Measurements from ENCODE around the gene PSTPIP1. TPM values are rescaled to one million over a fixed set of nuclear protein-coding genes. Genes with fewer than 3 reads are reported as not detected.

Gene PSTPIP1
- total RNA-seq, 3 donors from 2014 or later, result 2.6 to 11.0 (median 3.9) TPM

- no peak overlapping the region for H3K27ac ChIP-seq
- H3K4me3 ChIP-seq, result no peak overlapping the region
- no peaks in the 10 kb centered on the region for H3K9me3 ChIP-seq
- no peaks in the 10 kb centered on the region for H3K27me3 ChIP-seq
- no peak for TF ChIP-seq POLR2AphosphoS5 (IDR thresholded peaks at IDR 0.05)
- TF ChIP-seq, protein P1, sequence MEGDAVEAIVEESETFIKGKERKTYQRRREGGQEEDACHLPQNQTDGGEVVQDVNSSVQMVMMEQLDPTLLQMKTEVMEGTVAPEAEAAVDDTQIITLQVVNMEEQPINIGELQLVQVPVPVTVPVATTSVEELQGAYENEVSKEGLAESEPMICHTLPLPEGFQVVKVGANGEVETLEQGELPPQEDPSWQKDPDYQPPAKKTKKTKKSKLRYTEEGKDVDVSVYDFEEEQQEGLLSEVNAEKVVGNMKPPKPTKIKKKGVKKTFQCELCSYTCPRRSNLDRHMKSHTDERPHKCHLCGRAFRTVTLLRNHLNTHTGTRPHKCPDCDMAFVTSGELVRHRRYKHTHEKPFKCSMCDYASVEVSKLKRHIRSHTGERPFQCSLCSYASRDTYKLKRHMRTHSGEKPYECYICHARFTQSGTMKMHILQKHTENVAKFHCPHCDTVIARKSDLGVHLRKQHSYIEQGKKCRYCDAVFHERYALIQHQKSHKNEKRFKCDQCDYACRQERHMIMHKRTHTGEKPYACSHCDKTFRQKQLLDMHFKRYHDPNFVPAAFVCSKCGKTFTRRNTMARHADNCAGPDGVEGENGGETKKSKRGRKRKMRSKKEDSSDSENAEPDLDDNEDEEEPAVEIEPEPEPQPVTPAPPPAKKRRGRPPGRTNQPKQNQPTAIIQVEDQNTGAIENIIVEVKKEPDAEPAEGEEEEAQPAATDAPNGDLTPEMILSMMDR (IDR thresholded peaks at IDR 0.05), result no peak
- no peak for TF ChIP-seq POLR2A (IDR thresholded peaks at IDR 0.05)
- H3K4me1 ChIP-seq, result no peaks in the 10 kb centered on the region
- H3K36me3 ChIP-seq, result no peaks in the 10 kb centered on the region
- intact Hi-C loops (cut with DNase I; ENCODE audit: low total_unique reads), result no loop called here
- DNase-seq (ENCODE audit: low spot score in 2 of 2), result peak in 1 of 2 donors; percentile 36
These were observed 2.9 kb upstream of the PSTPIP1 start for GRCh38 chr15:76991741-76992645.

- intact Hi-C loops (cut with DNase I; ENCODE audit: low total_unique reads), result no loop called here
- no peak for TF ChIP-seq POLR2A (IDR thresholded peaks at IDR 0.05)
- TF ChIP-seq POLR2AphosphoS5 (IDR thresholded peaks at IDR 0.05), result no peak
- no peaks in the 10 kb centered on the region for H3K36me3 ChIP-seq
- H3K4me3 ChIP-seq, result no peak overlapping the region
- H3K4me1 ChIP-seq, result no peaks in the 10 kb centered on the region
- DNase-seq (ENCODE audit: low spot score in 2 of 2), result peak in 1 of 2 donors; percentile 20
- no peaks in the 10 kb centered on the region for H3K9me3 ChIP-seq
- H3K27ac ChIP-seq, result no peak overlapping the region
- no peaks in the 10 kb centered on the region for H3K27me3 ChIP-seq
These were observed 1.7 kb upstream of the PSTPIP1 start for GRCh38 chr15:76993114-76993725.

DNA sequence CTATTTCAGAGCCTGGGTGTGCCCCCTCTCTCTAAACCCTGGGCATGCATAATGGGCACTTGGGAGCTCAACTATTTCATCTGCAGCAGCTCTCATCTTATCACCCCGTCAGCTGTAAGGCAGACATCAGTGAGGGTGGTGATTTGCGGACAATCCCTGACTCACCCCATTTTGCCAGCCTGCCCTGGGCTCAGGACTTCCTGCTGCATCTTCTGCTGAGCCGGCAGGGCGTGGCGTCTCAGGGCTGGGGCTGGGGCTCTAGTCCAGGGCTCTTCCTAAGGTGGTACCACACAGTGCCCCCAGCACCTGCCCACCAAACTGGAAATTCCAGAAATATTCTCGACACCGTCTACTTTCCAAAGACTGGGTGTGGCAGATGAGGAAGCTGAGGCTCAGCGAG is 925 bp upstream of the PSTPIP1 start:
- no peaks in the 10 kb centered on the region for H3K4me1 ChIP-seq
- H3K9me3 ChIP-seq, result no peaks in the 10 kb centered on the region
- no peaks in the 10 kb centered on the region for H3K27me3 ChIP-seq
- H3K4me3 ChIP-seq, result no peak overlapping the region
- DNase-seq (ENCODE audit: low spot score in 2 of 2), result peak in 1 of 2 donors; percentile 49
- H3K36me3 ChIP-seq, result no peaks in the 10 kb centered on the region
- intact Hi-C loops (cut with DNase I; ENCODE audit: low total_unique reads), result no loop called here
- TF ChIP-seq POLR2AphosphoS5 (IDR thresholded peaks at IDR 0.05), result no peak
- TF ChIP-seq POLR2A (IDR thresholded peaks at IDR 0.05), result no peak
- TF ChIP-seq, protein P1 (IDR thresholded peaks at IDR 0.05), result no peak
- no peak overlapping the region for H3K27ac ChIP-seq

DNA sequence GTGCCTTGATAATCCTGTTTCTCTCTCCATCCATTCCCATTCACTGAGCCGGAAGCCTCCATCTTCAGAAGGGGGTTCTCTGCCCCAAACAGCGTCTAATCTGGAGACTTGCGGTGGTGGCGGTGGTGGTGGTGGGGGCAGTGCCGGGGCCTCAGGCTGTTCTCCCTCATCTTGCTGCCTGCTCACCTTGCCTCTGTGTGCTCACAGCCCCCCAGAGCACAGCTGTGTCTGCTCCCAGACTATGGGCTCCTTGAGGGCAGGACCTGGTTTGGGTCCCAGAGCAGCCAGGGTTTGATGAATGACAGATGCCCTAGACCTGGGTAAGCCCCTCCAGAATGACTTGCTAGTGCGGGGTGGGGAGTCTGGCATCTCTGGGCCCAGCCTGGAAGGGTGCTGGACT is 430 bp upstream of the PSTPIP1 start:
- no peak for DNase-seq (ENCODE audit: low spot score in 2 of 2)
- Histone ChIP-seq H3K9me3 (no peaks in the 10 kb centered on the region), H3K36me3 (no peaks in the 10 kb centered on the region), H3K27me3 (no peaks in the 10 kb centered on the region), H3K27ac (no peak overlapping the region), H3K4me3 (no peak overlapping the region), H3K4me1 (no peaks in the 10 kb centered on the region)
- intact Hi-C loops (cut with DNase I; ENCODE audit: low total_unique reads), result no loop called here
- TF ChIP-seq POLR2A (IDR thresholded peaks at IDR 0.05), result no peak
- TF ChIP-seq, protein P1 (IDR thresholded peaks at IDR 0.05), result no peak
- no peak for TF ChIP-seq POLR2AphosphoS5 (IDR thresholded peaks at IDR 0.05)

GRCh38 chr15:76996076-76996525 is 1.2 kb downstream of the PSTPIP1 start:
- H3K27me3 ChIP-seq, result no peaks in the 10 kb centered on the region
- no peaks in the 10 kb centered on the region for H3K4me1 ChIP-seq
- H3K4me3 ChIP-seq, result peak overlapping the region; percentile 3 to 46 (median 17)
- DNase-seq (ENCODE audit: low spot score in 2 of 2), result no peak
- H3K27ac ChIP-seq, result peak overlapping the region in 1 of 2 donors; percentile 32
- intact Hi-C loops (cut with DNase I; ENCODE audit: low total_unique reads), result no loop called here
- H3K9me3 ChIP-seq, result no peaks in the 10 kb centered on the region
- H3K36me3 ChIP-seq, result no peaks in the 10 kb centered on the region
- no peak for TF ChIP-seq POLR2A (IDR thresholded peaks at IDR 0.05)
- TF ChIP-seq, protein P1 (IDR thresholded peaks at IDR 0.05), result no peak
- no peak for TF ChIP-seq POLR2AphosphoS5 (IDR thresholded peaks at IDR 0.05)

Data from breast epithelium (tissue), 4 donors.